DND-41 (cell line): ENCODE data around the gene TNFSF12.

Source experiments
- EZH2 ChIP-seq: IDR thresholded peaks from 3 replicates; pipeline ENCODE4 v1.6.1; 2012; ENCODE audit warnings: borderline replicate concordance, low read depth, mild to moderate bottlenecking, moderate library complexity, low read length, inconsistent platforms; ENCODE audit not compliant: severe bottlenecking
- TF ChIP-seq, protein P1 (sequence below): IDR thresholded peaks from 2 replicates; pipeline ENCODE4 v1.5.1; 2012; ENCODE audit warnings: borderline replicate concordance, low read length, moderate library complexity, mild to moderate bottlenecking; ENCODE audit not compliant: poor library complexity, severe bottlenecking; ENCODE audit errors: extremely low read depth

DNA sequence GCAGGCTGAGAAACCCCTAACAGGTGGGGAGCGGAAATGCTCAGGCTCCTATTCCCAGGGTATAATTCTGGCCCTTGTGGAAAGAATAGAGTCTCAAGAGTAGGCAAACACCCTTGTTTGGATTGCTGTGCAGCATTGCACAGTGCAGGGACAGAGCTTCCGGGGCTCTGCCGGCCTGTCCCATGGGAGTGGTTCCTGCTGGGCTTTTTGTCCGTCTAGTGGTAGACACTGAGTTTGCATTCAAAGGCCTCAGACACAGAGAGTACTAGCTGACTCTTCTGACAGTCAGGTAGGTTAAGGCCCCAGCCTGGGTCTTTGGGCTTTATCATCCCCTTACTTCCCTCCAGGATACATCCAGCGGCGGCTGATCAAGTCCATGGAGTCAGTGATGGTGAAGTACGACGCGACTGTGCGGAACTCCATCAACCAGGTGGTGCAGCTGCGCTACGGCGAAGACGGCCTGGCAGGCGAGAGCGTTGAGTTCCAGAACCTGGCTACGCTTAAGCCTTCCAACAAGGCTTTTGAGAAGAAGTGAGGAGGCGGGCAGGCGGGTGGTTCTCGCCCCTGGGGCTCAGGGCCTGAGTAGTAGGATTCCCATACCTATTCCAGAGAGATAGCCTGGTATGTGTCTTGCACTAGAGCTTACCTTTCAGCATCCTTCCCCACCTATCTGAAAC, 46.5 kb upstream of the TNFSF12 start:
- TF ChIP-seq, protein P1, sequence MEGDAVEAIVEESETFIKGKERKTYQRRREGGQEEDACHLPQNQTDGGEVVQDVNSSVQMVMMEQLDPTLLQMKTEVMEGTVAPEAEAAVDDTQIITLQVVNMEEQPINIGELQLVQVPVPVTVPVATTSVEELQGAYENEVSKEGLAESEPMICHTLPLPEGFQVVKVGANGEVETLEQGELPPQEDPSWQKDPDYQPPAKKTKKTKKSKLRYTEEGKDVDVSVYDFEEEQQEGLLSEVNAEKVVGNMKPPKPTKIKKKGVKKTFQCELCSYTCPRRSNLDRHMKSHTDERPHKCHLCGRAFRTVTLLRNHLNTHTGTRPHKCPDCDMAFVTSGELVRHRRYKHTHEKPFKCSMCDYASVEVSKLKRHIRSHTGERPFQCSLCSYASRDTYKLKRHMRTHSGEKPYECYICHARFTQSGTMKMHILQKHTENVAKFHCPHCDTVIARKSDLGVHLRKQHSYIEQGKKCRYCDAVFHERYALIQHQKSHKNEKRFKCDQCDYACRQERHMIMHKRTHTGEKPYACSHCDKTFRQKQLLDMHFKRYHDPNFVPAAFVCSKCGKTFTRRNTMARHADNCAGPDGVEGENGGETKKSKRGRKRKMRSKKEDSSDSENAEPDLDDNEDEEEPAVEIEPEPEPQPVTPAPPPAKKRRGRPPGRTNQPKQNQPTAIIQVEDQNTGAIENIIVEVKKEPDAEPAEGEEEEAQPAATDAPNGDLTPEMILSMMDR = no peak
- TF ChIP-seq EZH2 = no peak
